Coronary artery (tissue), 2 donors: ENCODE results near the gene SGCA.
A peak's percentile ranks its signal among the peaks of the same experiment; 100 is the strongest.

ENCODE experiments used
- DNase-seq: peaks from one replicate; pipeline ENCODE4 v3.0.0-alpha.2; 2017; ENCODE audit warnings: low spot score
- H3K27ac ChIP-seq, 2 donors: fragments of 200-600 bp; sonication (generic); one replicate each; pipeline ENCODE4 v1.5.1; 2016 to 2019
- H3K4me3 ChIP-seq: fragments of 200-600 bp; sonication (generic); 2 replicates; pipeline ENCODE4 v1.5.1; 2016; ENCODE audit warnings: mild to moderate bottlenecking, moderate library complexity
- TF ChIP-seq, protein P1 (sequence below): fragments of 200-600 bp; sonication (generic); IDR thresholded peaks from one replicate; pipeline ENCODE4 v1.5.1; 2019; ENCODE audit warnings: antibody characterized with exemption

SGCA gene

DNA sequence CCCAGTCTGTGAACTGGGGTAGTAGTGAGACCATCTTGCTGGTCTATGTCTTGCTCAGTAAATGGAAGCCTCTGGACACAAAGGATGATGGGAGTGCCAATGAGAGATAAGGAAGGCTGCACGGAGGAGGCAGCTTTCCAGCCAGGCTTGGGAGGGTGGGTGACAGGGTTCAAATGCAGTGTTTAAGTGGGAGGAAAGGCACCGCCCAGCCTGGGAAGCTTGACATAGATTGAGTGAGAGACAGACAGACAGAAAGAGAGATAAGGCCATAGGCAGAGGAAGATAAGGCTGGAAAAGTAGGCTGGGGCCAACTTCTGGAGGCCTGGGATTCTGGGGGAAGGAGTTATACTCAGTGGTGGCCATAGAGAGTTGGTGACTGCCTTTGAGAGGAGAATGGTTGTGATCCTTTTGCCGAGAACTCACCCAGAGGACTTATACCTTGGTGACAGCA lies 42.8 kb downstream of the SGCA start:
- DNase-seq: peak; percentile 71
- TF ChIP-seq, protein P1, sequence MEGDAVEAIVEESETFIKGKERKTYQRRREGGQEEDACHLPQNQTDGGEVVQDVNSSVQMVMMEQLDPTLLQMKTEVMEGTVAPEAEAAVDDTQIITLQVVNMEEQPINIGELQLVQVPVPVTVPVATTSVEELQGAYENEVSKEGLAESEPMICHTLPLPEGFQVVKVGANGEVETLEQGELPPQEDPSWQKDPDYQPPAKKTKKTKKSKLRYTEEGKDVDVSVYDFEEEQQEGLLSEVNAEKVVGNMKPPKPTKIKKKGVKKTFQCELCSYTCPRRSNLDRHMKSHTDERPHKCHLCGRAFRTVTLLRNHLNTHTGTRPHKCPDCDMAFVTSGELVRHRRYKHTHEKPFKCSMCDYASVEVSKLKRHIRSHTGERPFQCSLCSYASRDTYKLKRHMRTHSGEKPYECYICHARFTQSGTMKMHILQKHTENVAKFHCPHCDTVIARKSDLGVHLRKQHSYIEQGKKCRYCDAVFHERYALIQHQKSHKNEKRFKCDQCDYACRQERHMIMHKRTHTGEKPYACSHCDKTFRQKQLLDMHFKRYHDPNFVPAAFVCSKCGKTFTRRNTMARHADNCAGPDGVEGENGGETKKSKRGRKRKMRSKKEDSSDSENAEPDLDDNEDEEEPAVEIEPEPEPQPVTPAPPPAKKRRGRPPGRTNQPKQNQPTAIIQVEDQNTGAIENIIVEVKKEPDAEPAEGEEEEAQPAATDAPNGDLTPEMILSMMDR: no peak
- H3K27ac ChIP-seq: peak overlapping the region; percentile 76 to 98
- H3K4me3 ChIP-seq: no peak overlapping the region

DNA sequence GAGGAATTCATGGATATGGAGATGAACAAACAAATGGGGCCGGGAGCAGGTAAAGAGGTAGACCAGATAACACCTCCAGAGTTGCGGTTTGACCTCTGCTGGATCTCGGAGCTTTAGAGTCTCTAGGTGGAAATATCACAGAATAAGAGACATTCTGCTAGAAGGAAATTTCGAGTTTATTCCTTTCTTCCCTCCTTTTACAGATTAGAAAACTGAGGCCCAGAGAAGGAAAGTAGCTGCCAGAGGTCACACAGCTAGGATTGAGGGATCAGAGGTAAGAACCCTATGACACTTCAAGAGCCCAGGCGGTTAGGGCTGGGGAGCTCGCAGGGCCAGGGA lies 43.3 kb downstream of the SGCA start:
- TF ChIP-seq, protein P1: no peak
- Histone ChIP-seq H3K4me3 (no peak overlapping the region), H3K27ac (peak overlapping the region; percentile 76 to 98)
- no peak for DNase-seq

DNA sequence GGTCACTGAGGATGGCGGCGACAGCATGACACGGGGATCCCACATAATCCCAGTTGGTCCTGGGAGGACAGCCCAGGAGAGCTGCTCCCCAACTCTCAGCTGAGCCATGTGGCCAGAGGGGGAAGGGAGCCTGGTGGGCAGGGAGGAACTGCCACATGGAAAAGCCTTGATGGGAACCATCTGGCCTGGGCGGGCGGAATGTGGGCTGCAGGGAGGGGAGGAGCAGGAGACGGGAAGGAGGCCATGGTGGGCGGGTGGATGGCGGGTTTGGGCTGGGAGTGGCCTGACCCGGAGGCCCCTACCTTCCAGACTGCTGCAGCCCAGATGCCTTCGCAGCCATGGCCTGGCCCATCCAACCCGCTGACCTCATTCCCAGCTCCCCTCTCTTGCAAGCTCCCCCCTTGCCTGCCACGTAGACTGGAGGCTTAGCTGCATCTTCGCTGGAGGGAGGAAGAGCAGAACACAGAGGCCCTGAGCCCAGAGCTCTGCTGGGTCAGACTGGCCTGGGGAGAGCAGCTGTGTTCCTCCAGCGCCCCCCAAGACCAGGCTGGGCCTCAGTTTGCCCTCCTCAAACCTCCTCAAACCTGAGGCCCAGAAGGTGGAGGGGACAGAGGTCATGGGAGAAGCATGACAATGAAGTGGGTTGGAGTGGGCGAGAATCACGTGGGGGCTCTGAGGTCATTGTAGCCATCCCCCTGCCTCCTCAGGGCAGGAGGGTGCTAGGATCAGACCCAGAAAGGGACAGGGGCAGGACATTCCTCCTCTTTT lies 43.9 kb downstream of the SGCA start:
- Histone ChIP-seq H3K4me3 (peak overlapping the region; percentile 48), H3K27ac (peak overlapping the region; percentile 76 to 98)
- peak; percentile 98 for DNase-seq
- TF ChIP-seq, protein P1: no peak

DNA sequence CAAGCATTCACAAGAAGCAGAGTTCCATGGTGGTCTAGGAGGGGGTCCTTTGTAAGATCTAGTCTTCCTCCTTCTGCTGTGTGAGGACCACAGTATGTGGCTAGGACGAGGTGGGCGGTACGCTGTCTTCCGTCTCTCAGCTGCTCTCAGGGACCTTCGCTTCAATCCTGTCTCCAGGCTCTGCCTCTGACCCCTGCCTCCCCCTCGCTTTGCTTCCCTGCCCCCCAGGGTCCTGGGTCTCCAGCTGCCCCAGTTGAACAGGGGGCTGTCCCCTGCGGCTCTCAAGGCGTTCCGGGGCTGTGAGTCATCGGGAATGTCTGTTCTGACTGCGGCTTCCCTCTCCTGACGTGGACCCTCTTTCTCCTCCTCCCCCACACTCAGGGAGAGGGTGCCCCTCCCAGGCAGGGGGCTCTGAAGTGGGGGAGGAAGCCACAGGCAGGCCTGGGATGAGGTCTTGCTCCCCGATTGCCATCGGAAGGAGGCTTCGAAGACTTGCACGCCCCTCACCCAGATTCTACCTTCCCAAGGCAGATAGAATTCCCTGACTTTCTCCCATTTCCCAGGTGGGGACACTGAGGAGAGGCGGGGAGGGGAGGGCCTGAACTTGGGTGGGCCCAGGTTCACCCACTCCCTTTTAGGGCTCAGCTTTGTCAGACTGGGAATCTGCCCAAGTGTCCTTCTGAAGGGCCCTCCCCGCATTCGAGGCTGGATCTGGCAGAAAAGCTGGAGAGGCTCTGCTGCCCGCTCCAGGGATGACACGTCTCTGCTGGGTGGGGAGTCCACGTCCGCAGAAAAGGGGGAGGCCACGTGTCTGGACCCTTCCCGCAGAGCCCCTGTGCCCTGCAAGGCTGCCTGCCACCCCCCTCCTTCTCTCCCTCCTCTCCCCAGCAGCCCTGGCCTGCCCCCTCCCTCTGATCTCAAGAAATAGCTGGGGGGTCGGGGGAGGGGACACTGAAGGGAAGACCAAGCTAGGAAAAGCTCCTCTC lies 44.7 kb downstream of the SGCA start:
- Histone ChIP-seq H3K27ac (peak overlapping the region; percentile 76 to 98), H3K4me3 (peak overlapping the region; percentile 48)
- DNase-seq: peak; percentile 95
- TF ChIP-seq, protein P1: no peak

DNA sequence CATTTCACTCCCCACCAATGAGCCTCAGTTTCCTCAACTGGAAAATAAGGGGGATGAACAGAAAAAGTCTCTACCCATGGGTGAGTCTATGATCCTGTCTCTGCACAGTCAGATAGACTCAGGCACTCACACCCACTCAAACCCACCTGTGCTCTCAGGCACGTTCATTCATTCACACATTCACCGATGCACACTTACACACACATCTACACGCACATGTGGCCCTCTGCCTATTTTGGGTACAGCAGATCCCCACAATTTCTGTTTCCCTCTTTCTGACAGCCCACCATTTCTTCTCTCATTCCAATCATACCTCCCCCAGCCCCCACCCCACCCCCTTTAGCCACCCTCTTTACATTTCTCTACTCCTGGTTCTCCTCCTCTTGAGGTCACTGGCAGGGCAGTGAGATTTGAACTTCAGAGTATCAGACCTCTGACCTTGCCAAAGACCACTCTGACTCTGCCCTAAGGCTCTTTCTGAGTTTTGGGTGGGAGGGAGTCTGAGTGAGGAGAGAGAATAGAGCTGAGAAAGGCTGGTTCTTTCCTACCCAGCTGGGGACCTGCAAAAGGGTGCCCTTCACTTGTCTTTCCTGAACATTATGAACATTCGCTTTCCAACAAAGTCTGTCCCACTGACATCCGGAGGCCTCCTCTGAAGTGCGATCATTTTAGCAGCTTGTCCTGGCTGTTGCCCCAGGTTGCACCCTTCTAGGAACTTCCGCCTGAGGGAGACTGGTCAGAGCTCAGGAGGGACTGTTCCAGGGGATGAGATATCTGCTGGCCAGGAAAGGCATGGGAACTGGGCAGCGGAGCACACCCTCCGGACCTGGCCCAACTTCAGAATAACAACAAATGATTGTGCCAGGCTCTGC lies 45.7 kb downstream of the SGCA start:
- Histone ChIP-seq H3K27ac (peak overlapping the region; percentile 76 to 98), H3K4me3 (peak overlapping the region; percentile 11)
- DNase-seq: peak; percentile 76

More for the DNA sequence above, 45.7 kb downstream of the SGCA start:
- TF ChIP-seq, protein P1: no peak
